Central memory CD8-positive, alpha-beta T cell (primary cell): Measurements from ENCODE around the gene PCID2.
"Not testable (repeated sequence)": the region's sequence is repeated elsewhere in the genome, so short reads cannot be mapped to it uniquely, and the experiment has no call there.

Experiments
- ATAC-seq: fragments of 150-1000 bp; cut with Tn5 transposase; replicated peaks from 2 replicates; pipeline ENCODE4 v1.10.0; 2022; ENCODE audit warnings: mild to moderate bottlenecking, moderate FRiP score, moderate number of reproducible peaks; ENCODE audit not compliant: poor library complexity, severe bottlenecking; ENCODE audit errors: extremely low read depth
- DNase-seq, 2 donors: peaks; one replicate each; pipeline ENCODE4 v3.0.0; 2021; ENCODE audit warnings: low spot score in 2 of 2
- H3K27ac Mint-ChIP-seq: one replicate; pipeline ENCODE4 v1.8.0; 2022; ENCODE audit warnings: low read depth, mild to moderate bottlenecking, moderate library complexity, mixed read lengths
- H3K27me3 Mint-ChIP-seq: one replicate; pipeline ENCODE4 v1.8.0; 2022; ENCODE audit warnings: mixed read lengths
- H3K36me3 Mint-ChIP-seq: one replicate; pipeline ENCODE4 v1.8.0; 2022; ENCODE audit warnings: mild to moderate bottlenecking, moderate library complexity, mixed read lengths; ENCODE audit not compliant: insufficient read depth
- H3K4me1 Mint-ChIP-seq: one replicate; pipeline ENCODE4 v1.8.0; 2022; ENCODE audit warnings: mixed read lengths
- H3K4me3 Mint-ChIP-seq: one replicate; pipeline ENCODE4 v1.8.0; 2022; ENCODE audit warnings: mild to moderate bottlenecking, moderate library complexity, mixed read lengths
- H3K9me3 Mint-ChIP-seq: one replicate; pipeline ENCODE4 v1.8.0; 2022; ENCODE audit warnings: mixed read lengths

Gene PCID2

DNA sequence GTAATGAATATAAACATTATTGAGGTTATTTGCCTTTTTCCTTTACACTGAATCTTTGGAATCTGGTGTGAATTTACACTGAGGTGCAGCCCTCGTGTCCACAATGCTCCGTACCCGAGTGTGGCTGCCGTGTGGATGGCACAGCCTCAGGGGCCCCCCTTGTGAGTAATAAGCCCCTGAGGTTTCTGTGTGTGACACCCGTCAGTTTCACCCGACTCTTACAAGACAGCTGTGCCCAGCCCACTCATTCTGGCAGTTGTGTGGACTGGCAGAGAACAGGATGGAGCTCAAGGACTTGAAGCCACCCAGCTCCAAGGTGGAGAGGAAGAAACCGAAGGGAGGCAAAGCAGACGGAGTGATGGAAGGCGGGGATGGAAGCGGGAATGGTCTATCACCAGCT is 42.2 kb downstream of the PCID2 start:
- H3K27me3 Mint-ChIP-seq = no peaks in the 10 kb centered on the region
- no peak overlapping the region for H3K4me3 Mint-ChIP-seq
- no peaks in the 10 kb centered on the region for H3K9me3 Mint-ChIP-seq
- no peak for DNase-seq
- H3K4me1 Mint-ChIP-seq = peaks cover 36% of the 10 kb centered on the region
- H3K27ac Mint-ChIP-seq = no peak overlapping the region
- H3K36me3 Mint-ChIP-seq = peaks cover 11% of the 10 kb centered on the region
- no peak for ATAC-seq

DNA sequence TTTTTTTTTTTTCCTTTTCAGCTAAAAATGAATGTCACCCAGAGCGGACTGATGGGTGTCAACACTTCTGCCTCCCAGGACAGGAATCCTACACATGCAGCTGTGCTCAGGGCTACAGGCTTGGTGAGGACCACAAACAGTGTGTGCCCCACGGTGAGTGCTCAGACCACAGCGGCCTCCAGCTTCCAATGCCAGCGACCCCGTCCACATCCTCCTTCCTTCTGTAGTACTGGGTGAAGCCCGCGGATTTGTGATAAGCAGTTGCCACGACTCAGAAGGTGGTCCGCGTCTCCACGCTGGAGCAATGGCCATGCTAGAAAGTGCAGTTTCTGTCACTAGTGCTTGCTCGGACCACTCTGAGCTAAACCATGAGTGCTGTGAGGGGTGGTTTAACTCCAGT is 44.0 kb downstream of the PCID2 start:
- Mint-ChIP-seq H3K4me3 (no peak overlapping the region), H3K4me1 (peaks cover 34% of the 10 kb centered on the region), H3K27me3 (no peaks in the 10 kb centered on the region), H3K36me3 (peaks cover 13% of the 10 kb centered on the region), H3K9me3 (no peaks in the 10 kb centered on the region), H3K27ac (no peak overlapping the region)
- ATAC-seq (no peak), DNase-seq (no peak)

DNA sequence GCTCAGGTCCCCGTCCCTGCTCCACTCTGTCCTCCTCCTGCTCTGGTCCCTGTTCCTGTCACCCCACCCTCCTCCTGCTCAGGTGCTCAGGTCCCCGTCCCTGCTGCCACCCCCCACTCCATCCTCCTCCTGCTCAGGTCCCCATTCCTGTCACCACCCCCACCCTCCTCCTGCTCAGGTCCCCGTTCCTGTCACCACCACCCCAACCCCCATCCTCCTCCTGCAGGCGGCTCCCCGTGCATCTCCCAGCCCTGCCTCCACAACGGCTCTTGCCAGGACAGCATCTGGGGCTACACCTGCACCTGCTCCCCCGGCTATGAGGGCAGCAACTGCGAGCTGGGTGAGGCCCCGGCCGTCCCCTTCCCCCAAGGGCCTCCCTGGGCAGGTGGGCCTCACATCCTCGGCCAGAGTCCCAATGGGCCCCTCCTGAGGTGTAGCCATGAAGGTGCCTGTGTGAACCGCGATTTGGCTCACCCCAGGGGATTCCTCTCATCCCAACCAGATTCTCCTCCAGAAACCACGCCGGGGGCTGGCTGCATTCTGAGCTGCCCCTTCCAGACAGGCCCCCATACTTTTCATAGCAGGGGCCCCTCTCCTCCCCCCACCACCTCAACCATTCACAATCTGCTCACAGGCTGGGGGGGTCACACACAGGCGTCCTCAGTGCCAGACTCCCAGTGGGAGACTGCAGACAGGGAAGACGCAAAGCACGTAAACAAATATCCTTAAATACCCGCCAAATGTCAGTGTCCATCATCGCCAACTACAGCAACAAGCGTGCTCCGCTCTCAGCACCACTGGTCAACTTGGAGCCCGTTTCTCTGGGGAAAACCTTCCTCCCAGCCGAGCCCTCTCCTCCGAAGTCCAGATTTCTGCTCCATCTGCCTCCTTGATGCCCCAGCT is 45.4 kb downstream of the PCID2 start:
- no peaks in the 10 kb centered on the region for H3K27me3 Mint-ChIP-seq
- H3K4me3 Mint-ChIP-seq = peak overlapping the region; percentile 53
- DNase-seq (no peak), ATAC-seq (peak; percentile 44)
- H3K4me1 Mint-ChIP-seq = peaks cover 41% of the 10 kb centered on the region
- peak overlapping the region; percentile 84 for H3K27ac Mint-ChIP-seq
- H3K9me3 Mint-ChIP-seq = no peaks in the 10 kb centered on the region
- H3K36me3 Mint-ChIP-seq = peaks cover 8% of the 10 kb centered on the region

DNA sequence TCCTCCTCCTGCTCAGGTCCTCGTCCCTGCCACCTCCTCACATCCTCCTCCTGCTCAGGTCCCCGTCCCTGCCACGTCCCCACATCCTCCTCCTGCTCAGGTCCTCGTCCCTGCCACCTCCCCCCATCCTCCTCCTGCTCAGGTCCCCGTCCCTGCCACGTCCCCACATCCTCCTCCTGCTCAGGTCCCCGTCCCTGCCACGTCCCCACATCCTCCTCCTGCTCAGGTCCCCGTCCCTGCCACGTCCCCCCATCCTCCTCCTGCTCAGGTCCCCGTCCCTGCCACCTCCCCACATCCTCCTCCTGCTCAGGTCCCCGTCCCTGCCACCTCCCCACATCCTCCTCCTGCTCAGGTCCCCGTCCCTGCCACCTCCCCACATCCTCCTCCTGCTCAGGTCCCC is 46.5 kb downstream of the PCID2 start:
- not testable (repeated sequence) for DNase-seq, H3K4me3 Mint-ChIP-seq, H3K27me3 Mint-ChIP-seq, H3K9me3 Mint-ChIP-seq, H3K36me3 Mint-ChIP-seq, H3K27ac Mint-ChIP-seq, ATAC-seq
- peaks cover 42% of the 10 kb centered on the region for H3K4me1 Mint-ChIP-seq

DNA sequence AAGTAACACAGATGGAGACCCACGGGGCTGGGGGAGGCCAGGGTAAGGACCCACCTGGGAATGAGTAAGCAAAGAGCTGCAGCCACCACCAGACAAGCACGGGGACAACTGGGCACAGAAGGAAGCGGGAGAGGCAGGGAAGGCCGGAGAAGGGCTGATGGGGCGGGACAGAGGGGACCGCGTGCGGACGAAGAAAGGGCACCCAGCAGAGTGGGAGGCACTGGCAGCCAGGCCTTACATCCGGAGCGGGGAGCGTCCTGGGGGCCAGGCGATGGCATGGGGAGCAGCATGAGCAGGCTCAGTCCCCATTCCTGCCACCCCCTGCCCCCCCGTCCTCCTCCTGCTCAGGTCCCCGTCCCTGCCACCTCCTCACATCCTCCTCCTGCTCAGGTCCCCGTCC is 47.0 kb downstream of the PCID2 start:
- Mint-ChIP-seq H3K4me1 (peaks cover 38% of the 10 kb centered on the region), H3K27me3 (no peaks in the 10 kb centered on the region), H3K36me3 (peaks cover 8% of the 10 kb centered on the region), H3K27ac (peak overlapping the region; percentile 46), H3K9me3 (no peaks in the 10 kb centered on the region), H3K4me3 (peak overlapping the region; percentile 66)
- ATAC-seq = peak; percentile 22
- no peak for DNase-seq

DNA sequence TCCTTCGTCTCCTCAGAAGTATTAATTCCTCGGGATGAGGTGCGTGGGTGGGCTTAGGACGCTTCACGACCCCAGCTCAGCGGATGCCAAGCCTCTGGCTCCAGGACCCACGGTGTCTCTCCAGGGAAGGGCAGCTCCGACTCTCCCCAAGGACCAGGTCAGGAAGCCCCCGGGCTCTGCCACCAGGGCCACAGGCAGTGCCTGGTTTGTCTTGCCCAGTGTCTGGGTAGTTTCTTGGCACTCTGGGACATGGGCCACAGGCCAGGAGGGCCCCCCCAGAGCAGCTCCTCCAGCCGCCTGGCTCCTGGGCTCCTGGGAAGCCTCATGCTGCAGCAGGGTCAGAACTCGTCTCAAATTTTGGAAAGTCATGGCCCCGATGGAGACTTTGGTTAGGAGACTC is 47.5 kb downstream of the PCID2 start:
- Mint-ChIP-seq H3K27me3 (no peaks in the 10 kb centered on the region), H3K36me3 (peaks cover 8% of the 10 kb centered on the region), H3K9me3 (no peaks in the 10 kb centered on the region), H3K27ac (peak overlapping the region; percentile 46), H3K4me1 (peaks cover 34% of the 10 kb centered on the region), H3K4me3 (peak overlapping the region; percentile 66)
- ATAC-seq (no peak), DNase-seq (no peak)

DNA sequence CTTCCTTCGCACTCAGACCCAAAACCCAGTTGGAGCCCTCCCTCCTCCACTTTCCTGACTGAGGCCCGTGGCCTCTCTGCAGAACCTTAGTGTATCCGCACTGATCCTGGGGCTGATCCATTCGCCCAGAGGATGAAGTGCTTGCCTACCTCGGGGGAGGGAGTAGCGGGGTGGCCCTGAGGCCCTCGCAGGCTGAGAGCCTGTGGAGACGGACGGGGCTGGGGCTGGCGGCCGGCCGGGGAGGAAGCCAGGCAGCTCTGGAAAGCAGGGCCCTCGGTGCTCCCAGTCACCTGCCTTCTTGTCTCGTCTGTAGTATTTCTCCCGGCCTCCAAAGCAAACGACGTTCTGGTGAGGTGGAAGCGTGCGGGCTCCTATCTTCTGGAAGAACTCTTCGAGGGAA is 48.8 kb downstream of the PCID2 start:
- peaks cover 39% of the 10 kb centered on the region for H3K4me1 Mint-ChIP-seq

DNA sequence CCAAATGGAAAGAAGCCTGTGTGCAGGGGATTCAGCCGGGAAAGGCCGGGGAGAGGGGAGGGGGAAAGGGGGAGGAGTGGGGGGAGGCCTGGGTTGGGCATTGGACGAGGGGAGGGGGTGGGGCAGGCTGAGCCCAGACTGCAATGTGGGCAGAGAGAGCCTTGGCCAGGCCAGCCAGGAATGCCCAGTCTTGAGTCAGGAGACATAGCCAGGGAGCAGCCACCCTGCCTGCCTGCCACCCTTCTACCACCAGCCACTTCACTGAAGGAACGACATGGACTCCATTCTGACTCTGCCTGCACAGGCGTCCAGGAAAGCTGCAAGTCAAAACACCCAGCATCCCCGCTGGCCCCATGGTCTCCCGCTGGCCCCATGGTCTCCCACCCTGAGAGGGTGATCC is 49.5 kb downstream of the PCID2 start:
- ATAC-seq (no peak), DNase-seq (no peak)
- Mint-ChIP-seq H3K4me3 (no peak overlapping the region), H3K9me3 (peaks cover 8% of the 10 kb centered on the region), H3K36me3 (peaks cover 12% of the 10 kb centered on the region), H3K27ac (no peak overlapping the region), H3K4me1 (peaks cover 34% of the 10 kb centered on the region), H3K27me3 (no peaks in the 10 kb centered on the region)

More for the DNA sequence above, 48.8 kb downstream of the PCID2 start:
- DNase-seq = no peak
- no peak overlapping the region for H3K27ac Mint-ChIP-seq
- peaks cover 8% of the 10 kb centered on the region for H3K9me3 Mint-ChIP-seq
- ATAC-seq = no peak
- H3K27me3 Mint-ChIP-seq = no peaks in the 10 kb centered on the region
- peaks cover 9% of the 10 kb centered on the region for H3K36me3 Mint-ChIP-seq
- no peak overlapping the region for H3K4me3 Mint-ChIP-seq

DNA sequence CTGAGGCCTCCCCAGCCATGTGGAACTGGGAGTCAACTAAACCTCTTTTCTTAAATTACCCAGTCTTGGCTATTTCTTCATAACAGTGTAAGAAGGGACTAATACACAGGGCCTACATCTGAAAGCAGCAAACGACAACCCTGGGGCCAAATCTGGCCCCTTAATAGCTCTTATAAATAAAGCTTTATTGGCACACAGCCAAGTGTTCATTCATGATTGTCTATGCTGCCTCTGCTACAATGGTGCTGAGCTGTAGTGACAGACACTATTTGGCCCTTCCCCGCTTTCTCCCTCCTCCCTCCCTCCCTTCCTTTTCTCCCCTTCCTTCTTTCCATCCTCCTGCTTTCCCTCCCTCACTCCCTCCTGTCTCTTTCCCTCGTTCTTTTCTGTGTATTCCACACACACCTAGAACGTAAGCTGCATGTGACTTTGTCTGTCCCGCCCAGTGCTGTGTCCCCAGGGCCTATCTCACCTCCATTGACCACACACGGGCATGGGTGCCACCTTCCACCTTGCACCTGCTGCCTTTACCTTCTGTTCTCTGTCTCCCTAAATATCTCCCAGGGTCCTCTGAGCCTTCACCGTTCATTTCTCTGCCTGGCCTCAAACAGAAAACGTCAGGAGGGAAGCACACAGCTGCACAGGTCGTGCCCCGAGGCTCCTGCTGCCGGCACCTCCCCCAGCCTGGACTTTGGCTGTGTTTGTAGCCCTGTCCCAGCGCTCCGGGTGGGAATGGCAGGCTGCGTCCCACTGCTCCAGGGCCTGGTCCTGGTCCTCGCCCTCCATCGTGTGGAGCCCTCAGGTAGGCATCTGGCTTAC is 50.3 kb downstream of the PCID2 start, which contains the start of gene PROZ:
PROZ (plus strand) TSS at position 720 of the 819 bp plus-strand sequence; CDS start at position 733, 13 bp downstream.
- H3K4me1 Mint-ChIP-seq = peaks cover 28% of the 10 kb centered on the region
- ATAC-seq = no peak
- H3K27me3 Mint-ChIP-seq = no peaks in the 10 kb centered on the region
- H3K4me3 Mint-ChIP-seq = no peak within 1 kb of the TSS
- H3K9me3 Mint-ChIP-seq = peaks cover 8% of the 10 kb centered on the region
- DNase-seq = no peak
- H3K27ac Mint-ChIP-seq = no peak within 1 kb of the TSS
- peaks cover 13% of the 10 kb centered on the region for H3K36me3 Mint-ChIP-seq

DNA sequence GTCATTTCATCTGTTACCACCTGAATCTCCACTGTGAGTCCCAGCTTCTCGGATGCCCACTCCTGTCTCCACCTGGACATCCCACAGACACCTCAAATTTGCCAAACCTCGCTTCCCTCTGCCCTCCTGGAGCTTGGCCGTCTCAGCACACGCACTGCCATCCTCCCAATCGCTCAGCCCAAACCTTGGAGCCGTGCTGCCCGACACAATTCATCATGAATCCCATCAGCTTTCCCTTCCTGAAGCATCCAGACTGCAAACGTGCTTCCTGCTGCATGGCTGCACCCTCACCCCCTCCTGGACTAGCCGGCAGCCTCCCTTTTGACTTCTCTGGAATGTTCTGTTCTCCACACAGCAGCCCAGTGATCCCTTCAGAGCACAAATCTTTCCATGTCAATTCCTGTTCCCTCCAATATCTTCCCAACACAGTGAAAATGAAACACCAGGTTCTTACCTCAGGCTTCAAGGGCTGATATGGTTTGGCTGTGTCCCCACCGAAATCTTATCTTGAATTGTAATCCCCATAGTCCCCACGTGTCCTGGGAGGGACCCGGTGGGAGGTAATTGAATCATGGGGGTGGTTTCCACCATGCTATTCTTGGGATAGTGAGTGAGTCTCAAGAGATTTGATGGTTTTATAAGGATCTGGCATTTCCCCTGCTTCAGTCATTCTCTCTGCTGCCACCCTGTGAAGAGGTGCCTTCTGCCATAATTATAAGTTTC is 51.1 kb downstream of the PCID2 start:
- no peak for ATAC-seq
- H3K36me3 Mint-ChIP-seq = peaks cover 13% of the 10 kb centered on the region
- no peak for DNase-seq
- H3K9me3 Mint-ChIP-seq = peaks cover 8% of the 10 kb centered on the region
- H3K27ac Mint-ChIP-seq = no peak overlapping the region
- no peaks in the 10 kb centered on the region for H3K27me3 Mint-ChIP-seq
- peaks cover 31% of the 10 kb centered on the region for H3K4me1 Mint-ChIP-seq
- no peak overlapping the region for H3K4me3 Mint-ChIP-seq

DNA sequence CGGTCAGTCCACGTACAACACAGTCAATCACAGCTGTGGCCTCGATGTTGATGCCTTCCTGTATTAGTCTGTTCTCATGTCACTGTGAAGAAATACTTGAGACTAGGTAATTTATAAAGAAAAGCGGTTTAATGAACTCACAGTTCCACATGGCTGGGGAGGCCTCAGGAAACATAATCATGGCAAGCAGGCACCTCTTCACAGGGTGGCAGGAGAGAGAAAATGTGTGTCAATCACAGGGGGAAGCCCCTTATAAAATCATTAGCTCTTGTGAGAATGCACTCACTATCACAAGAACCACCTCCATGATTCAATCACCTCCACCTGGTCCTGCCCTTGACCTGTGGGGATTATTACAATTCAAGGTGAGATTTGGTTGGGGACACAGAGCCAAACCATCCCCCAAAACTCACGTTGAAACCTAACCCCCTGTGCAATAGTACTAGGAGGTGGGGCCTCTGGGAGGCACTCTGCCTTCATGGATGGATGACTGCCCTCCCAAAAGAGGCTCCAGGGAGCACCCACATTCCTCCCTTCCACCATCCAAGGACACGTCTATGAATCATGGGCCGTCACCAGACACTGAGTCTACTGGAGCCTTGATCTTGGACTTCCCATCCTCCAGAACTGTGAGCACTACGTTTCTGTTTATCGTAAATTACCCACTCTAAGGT is 52.4 kb downstream of the PCID2 start:
- Mint-ChIP-seq H3K4me1 (peaks cover 35% of the 10 kb centered on the region), H3K27ac (no peak overlapping the region), H3K9me3 (peaks cover 8% of the 10 kb centered on the region), H3K27me3 (no peaks in the 10 kb centered on the region), H3K4me3 (no peak overlapping the region), H3K36me3 (peaks cover 11% of the 10 kb centered on the region)
- no peak for DNase-seq
- no peak for ATAC-seq

DNA sequence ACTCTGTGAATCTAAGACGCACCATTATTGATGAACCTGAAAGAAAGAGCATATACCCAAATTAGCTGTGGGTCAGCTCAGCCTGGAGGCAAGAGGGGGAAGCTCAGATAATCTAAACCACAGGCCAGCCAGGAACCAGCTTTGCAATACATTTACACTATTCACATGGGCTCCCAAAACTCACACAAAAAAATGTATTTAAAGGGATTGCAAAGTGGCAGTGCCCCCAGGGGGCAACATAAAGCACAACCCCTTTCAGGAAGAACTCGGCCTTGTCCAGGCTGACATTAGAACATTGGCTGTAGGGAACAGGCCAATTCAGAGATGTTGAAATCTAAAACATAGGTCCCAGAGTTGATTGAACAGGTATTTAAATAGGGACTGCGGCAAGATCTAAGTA is 53.3 kb downstream of the PCID2 start:
- Mint-ChIP-seq H3K4me1 (peaks cover 33% of the 10 kb centered on the region), H3K27me3 (no peaks in the 10 kb centered on the region), H3K4me3 (peak overlapping the region; percentile 66), H3K27ac (peak overlapping the region; percentile 89), H3K36me3 (peaks cover 10% of the 10 kb centered on the region), H3K9me3 (peaks cover 8% of the 10 kb centered on the region)
- ATAC-seq (no peak), DNase-seq (no peak)
